K562 (cell line): Measurements from ENCODE around the gene ACOX2. TPM values are rescaled to one million over a fixed set of nuclear protein-coding genes. Genes with fewer than 3 reads are reported as not detected.

Experiments
- ATAC-seq: fragments of 200-7000 bp; cut with Tn5 transposase; 3 replicates; pipeline ENCODE4 v1.9.1; 2020; ENCODE audit warnings: moderate library complexity
- BruUV-seq: library from RNA; stranded (reverse); fragments of 400-500 nt; replicated peaks from 2 replicates; lab custom pipeline; 2021; lab: Mats Ljungman, UMichigan
- CTCF ChIA-PET: fragments of 300-600 bp; formaldehyde crosslinking; extraction: SDS; loops from one replicate; lab custom pipeline; 2021; ENCODE audit warnings: low intra/inter-chr PET ratio; lab: Yijun Ruan, JAX
- POLR2A ChIA-PET: fragments of 300-600, 350-650 bp; sonication (Branson Sonifier 250); formaldehyde crosslinking; extraction: SDS; loops from one replicate; lab custom pipeline; 2021; ENCODE audit warnings: antibody characterized with exemption, inconsistent platforms; lab: Yijun Ruan, JAX
- DNase-seq, 4 experiments: peaks; one replicate each; pipeline versions ENCODE4 v3.0.0 to v3.0.0-alpha.2; 2011 to 2018; ENCODE audit warnings: low spot score in 3 of 4, mixed read lengths in 3 of 4; ENCODE audit errors: extremely low read depth in 1 of 4
- FAIRE-seq: peaks from 2 replicates; lab custom pipeline; 2011; peaks lifted over from hg19 to GRCh38; lab: Jason Lieb, UNC
- H2AFZ ChIP-seq: 2 replicates; pipeline ENCODE4 v1.6.0; 2011; ENCODE audit warnings: low read depth, low read length, control low read depth, inconsistent platforms
- H3K27ac ChIP-seq: fragments of 200-600 bp; 3 replicates; pipeline ENCODE4 v1.8.0; 2011; ENCODE audit warnings: low read depth, mild to moderate bottlenecking, control low read depth, inconsistent platforms, low read length, moderate library complexity, mixed read lengths; ENCODE audit errors: extremely low read depth
- H3K27me3 ChIP-seq, 2 experiments: fragments of 300-600 bp in 1 of 2; 2 replicates in 1 of 2; 3 replicates in 1 of 2; pipeline versions ENCODE4 v1.6.0 to v1.8.0; 2011; ENCODE audit warnings: inconsistent platforms in 2 of 2, low read length in 2 of 2, mild to moderate bottlenecking in 1 of 2, mixed read lengths in 1 of 2, moderate library complexity in 1 of 2; ENCODE audit not compliant: control insufficient read depth in 2 of 2, insufficient read depth in 2 of 2
- H3K36me3 ChIP-seq: fragments of 300-600 bp; 3 replicates; pipeline ENCODE4 v1.8.0; 2011; ENCODE audit warnings: mild to moderate bottlenecking, low read length, inconsistent platforms; ENCODE audit not compliant: control insufficient read depth, insufficient read depth
- H3K4me1 ChIP-seq, 2 experiments: fragments of 200-600 bp in 1 of 2; replicated peaks in 1 of 2; 2 replicates in 1 of 2; 3 replicates in 1 of 2; pipeline versions ENCODE4 v1.5.1 to v1.8.0; 2011; ENCODE audit warnings: inconsistent platforms in 2 of 2, low read length in 2 of 2, mild to moderate bottlenecking in 1 of 2, mixed read lengths in 1 of 2, moderate library complexity in 1 of 2; ENCODE audit not compliant: control insufficient read depth in 2 of 2, insufficient read depth in 2 of 2
- H3K4me2 ChIP-seq: 2 replicates; pipeline ENCODE4 v1.6.1; 2011; ENCODE audit warnings: low read length, control low read depth, inconsistent platforms, mixed read lengths; ENCODE audit not compliant: insufficient read depth
- H3K4me3 ChIP-seq: fragments of 200-600 bp; sonication (generic), shearing (Covaris generic); 2 replicates; pipeline ENCODE4 v1.5.1; 2016; ENCODE audit warnings: control low read depth, inconsistent platforms
- H3K79me2 ChIP-seq: fragments of 200-600 bp; 3 replicates; pipeline ENCODE4 v1.8.0; 2011; ENCODE audit warnings: low read length, inconsistent platforms; ENCODE audit not compliant: control insufficient read depth, insufficient read depth
- H3K9ac ChIP-seq, 2 experiments: 2 replicates each; pipeline versions ENCODE4 v1.6.0 to v1.6.1; 2011; ENCODE audit warnings: low read depth in 2 of 2, low read length in 2 of 2, control low read depth in 1 of 2, inconsistent platforms in 1 of 2, mild to moderate bottlenecking in 1 of 2, mixed read lengths in 1 of 2; ENCODE audit not compliant: insufficient read depth in 1 of 2
- H3K9me1 ChIP-seq: one replicate; pipeline ENCODE4 v1.6.0; 2011; ENCODE audit warnings: inconsistent platforms, mild to moderate bottlenecking, low read length, moderate library complexity; ENCODE audit not compliant: control insufficient read depth, insufficient read depth
- H3K9me3 ChIP-seq: replicated peaks from 2 replicates; pipeline ENCODE4 v1.5.1; 2011; ENCODE audit warnings: low read depth, low read length, inconsistent platforms; ENCODE audit not compliant: control insufficient read depth, insufficient read depth
- H4K20me1 ChIP-seq: replicated peaks from 2 replicates; pipeline ENCODE4 v1.6.1; 2011; ENCODE audit warnings: low read length, inconsistent platforms, mixed read lengths; ENCODE audit not compliant: control insufficient read depth, insufficient read depth
- CC2D1A ChIP-seq: fragments of 450-650 bp; IDR thresholded peaks from 2 replicates; pipeline ENCODE4 v1.6.1; 2017; ENCODE audit warnings: mild to moderate bottlenecking
- FUS ChIP-seq: fragments of 200-400 bp; formaldehyde crosslinking; optimal IDR thresholded peaks from 2 replicates; pipeline ENCODE3; 2017; ENCODE audit warnings: low read depth, low read length
- MEIS2 ChIP-seq: fragments of 450-650 bp; IDR thresholded peaks from 2 replicates; pipeline ENCODE4 v1.6.1; 2014; ENCODE audit warnings: mild to moderate bottlenecking; ENCODE audit not compliant: partially characterized antibody
- POLR2AphosphoS5 ChIP-seq: IDR thresholded peaks from 2 replicates; pipeline ENCODE4 v1.6.1; 2011; ENCODE audit warnings: mild to moderate bottlenecking, low read depth, low read length, moderate library complexity; ENCODE audit not compliant: control insufficient read depth, insufficient read depth
- RBM17 ChIP-seq: fragments of 200-400 bp; formaldehyde crosslinking; IDR thresholded peaks from 2 replicates; pipeline ENCODE4 v1.6.1; 2017; ENCODE audit warnings: low read depth, mild to moderate bottlenecking, low read length, borderline replicate concordance
- RBM25 ChIP-seq: fragments of 200-400 bp; formaldehyde crosslinking; IDR thresholded peaks from 2 replicates; pipeline ENCODE4 v1.6.1; 2018; ENCODE audit warnings: low read length, low read depth, moderate library complexity; ENCODE audit not compliant: severe bottlenecking
- SMC3 ChIP-seq: conservative IDR thresholded peaks from 2 replicates; pipeline ENCODE4 v1.6.1; 2011; ENCODE audit warnings: low read depth, low read length, improper control_type of control experiment; ENCODE audit not compliant: insufficient read depth
- U2AF2 ChIP-seq: fragments of 200-400 bp; formaldehyde crosslinking; optimal IDR thresholded peaks from 2 replicates; pipeline ENCODE3; 2017; ENCODE audit warnings: low read depth, mild to moderate bottlenecking, low read length
- WGBS: fragments of 100-300 bp; shearing (Covaris generic); methylation state at CpG from one replicate; pipeline ENCODE4 v1.1.6; 2016; ENCODE audit warnings: low coverage, mixed read lengths; ENCODE audit not compliant: insufficient coverage; ENCODE audit errors: missing lambda C conversion rate; 5-methylcytosine and 5-hydroxymethylcytosine counted together
- in situ Hi-C: fragments of 300-500 bp; cut with MboI; formaldehyde crosslinking; loops from 4 replicates; pipeline ENCODE4 v1.15.0; 2018; ENCODE audit warnings: inconsistent platforms, mixed read lengths
- intact Hi-C: fragments of 100-400 bp; cut with micrococcal nuclease; formaldehyde crosslinking; loops from 2 replicates; pipeline ENCODE4 v1.14.2; 2022
- polyA plus RNA-seq, 8 experiments: library from polyadenylated mRNA; depleted of rRNA in 4 of 8; stranded (reverse) in 5 of 8; unstranded in 3 of 8; fragments of >200 nt; fragmentation: Nextera tagmentation in 2 of 8; fragmentation: Illumina TruSeq in 1 of 8; extraction: Ambion mirVana in 2 of 8; extraction: Trizol in 1 of 8; gene quantifications; 2 replicates each; pipeline versions ENCODE4 v1.2.1 to v1.2.3, GENCODE V29; 2011 to 2014; ENCODE audit warnings: inconsistent platforms in 1 of 8, missing spikeins in 1 of 8
- total RNA-seq, 7 experiments: library from RNA; depleted of rRNA in 6 of 7; stranded (reverse); fragments of >200 nt in 6 of 7; fragmentation: Illumina TruSeq in 2 of 7; extraction: Trizol in 2 of 7; gene quantifications; 2 replicates each; pipeline versions ENCODE4 v1.2.1 to v1.2.3, GENCODE V29; 2011 to 2021; ENCODE audit warnings: low replicate concordance in 1 of 7
- TF ChIP-seq, protein P1 (sequence below): fragments of 450-650 bp; IDR thresholded peaks from 2 replicates; pipeline ENCODE4 v1.6.1; 2017; ENCODE audit warnings: antibody characterized with exemption

ACOX2 gene
- total and polyA plus RNA-seq, 9 of the 15 experiments (the other 6 are each of a cell fraction or from before 2014, with no cell fraction given), result 0.15 TPM; not detected in 8

DNA sequence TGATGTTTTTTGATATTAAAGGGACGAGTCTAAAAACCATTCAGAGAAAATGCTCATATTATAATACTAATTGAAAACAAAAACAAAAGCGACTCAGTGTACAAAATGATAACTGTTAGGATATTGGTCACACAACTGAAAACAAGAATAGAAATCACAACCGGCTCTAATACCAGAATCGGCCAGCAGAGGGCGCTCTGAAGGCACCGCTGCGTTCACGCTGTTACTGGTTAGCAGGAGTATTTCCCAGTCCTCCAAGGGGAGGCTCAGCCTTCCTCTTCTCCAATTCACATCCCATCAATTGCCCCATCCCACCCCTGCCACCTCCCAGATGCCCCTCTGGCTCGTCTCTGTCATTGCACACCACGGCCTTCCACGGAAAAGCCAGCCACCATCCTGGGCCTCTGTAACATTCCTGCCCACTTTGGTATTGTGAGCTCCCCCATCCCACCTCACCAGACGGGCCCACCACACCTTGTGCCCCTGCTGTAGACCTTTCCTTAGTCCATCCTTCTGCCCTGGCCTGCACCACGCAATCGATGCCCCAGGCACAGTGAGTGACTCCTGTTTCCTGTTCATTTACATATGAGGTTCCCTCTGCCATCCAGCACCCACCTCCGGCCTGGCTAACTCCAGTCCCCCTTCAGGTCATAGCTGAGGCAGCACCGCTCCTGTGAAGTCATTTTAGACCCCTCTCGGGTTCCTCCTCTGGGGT lies 31.7 kb upstream of the ACOX2 start:
- Histone ChIP-seq H2AFZ (no peak overlapping the region), H3K9ac (no peak overlapping the region), H3K27me3 (peaks cover 0 to 53% of the 10 kb centered on the region in 2 experiments; a peak in 2 of 5 replicates), H3K36me3 (no peaks in the 10 kb centered on the region), H3K4me1 (no peaks in the 10 kb centered on the region), H3K27ac (no peak overlapping the region), H3K4me2 (no peak overlapping the region), H3K4me3 (no peak overlapping the region), H4K20me1 (peaks cover 3% of the 10 kb centered on the region; the same call in 1 of the 2 replicates), H3K79me2 (no peaks in the 10 kb centered on the region), H3K9me1 (no peaks in the 10 kb centered on the region), H3K9me3 (no peaks in the 10 kb centered on the region)
- ChIA-PET CTCF (interaction anchor here (0.5 to 1.4 kb wide), 2 partner anchors 62 to 289 kb away, joined by 3 to 4 read pairs; no protein-coding TSS in a partner anchor), POLR2A (interaction anchor here (0.8 to 1.2 kb wide), 2 partner anchors 29 to 32 kb away, joined by 3 to 4 read pairs; partner anchors contain the start of gene ACOX2)
- peak; percentile 80 for ATAC-seq
- no TSS peak for BruUV-seq
- in situ Hi-C loops, result no loop called here
- FAIRE-seq, result peak; percentile 91
- WGBS, result 1% methylated on average over 15 of the region's 17 CpGs
- intact Hi-C loops, result loop anchor here (1.0 kb wide), 1 partner anchor 62 kb away; no protein-coding TSS in a partner anchor
- peak; percentile 46 to 68 (median 56) for DNase-seq
- TF ChIP-seq RBM17, result no peak
- TF ChIP-seq U2AF2, result no peak
- no peak for TF ChIP-seq CC2D1A
- no peak for TF ChIP-seq RBM25
- TF ChIP-seq SMC3, result peak; percentile 43; the same call in 1 of the 2 replicates
- no peak for TF ChIP-seq FUS
- no peak for TF ChIP-seq POLR2AphosphoS5
- TF ChIP-seq, protein P1, sequence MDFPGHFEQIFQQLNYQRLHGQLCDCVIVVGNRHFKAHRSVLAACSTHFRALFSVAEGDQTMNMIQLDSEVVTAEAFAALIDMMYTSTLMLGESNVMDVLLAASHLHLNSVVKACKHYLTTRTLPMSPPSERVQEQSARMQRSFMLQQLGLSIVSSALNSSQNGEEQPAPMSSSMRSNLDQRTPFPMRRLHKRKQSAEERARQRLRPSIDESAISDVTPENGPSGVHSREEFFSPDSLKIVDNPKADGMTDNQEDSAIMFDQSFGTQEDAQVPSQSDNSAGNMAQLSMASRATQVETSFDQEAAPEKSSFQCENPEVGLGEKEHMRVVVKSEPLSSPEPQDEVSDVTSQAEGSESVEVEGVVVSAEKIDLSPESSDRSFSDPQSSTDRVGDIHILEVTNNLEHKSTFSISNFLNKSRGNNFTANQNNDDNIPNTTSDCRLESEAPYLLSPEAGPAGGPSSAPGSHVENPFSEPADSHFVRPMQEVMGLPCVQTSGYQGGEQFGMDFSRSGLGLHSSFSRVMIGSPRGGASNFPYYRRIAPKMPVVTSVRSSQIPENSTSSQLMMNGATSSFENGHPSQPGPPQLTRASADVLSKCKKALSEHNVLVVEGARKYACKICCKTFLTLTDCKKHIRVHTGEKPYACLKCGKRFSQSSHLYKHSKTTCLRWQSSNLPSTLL, result no peak
- TF ChIP-seq MEIS2, result no peak
